HepG2 (cell line): ENCODE data around the gene CMIP. TPM values are rescaled to one million over a fixed set of nuclear protein-coding genes. Genes with fewer than 3 reads are reported as not detected.

Experiments used
- ADNP ChIP-seq: sonication (generic); formaldehyde crosslinking; IDR thresholded peaks from 2 replicates; pipeline ENCODE4 v1.4.0; 2020; ENCODE audit warnings: missing genetic modification reagents
- AFF4 ChIP-seq: sonication (generic); formaldehyde crosslinking; IDR thresholded peaks from 2 replicates; pipeline ENCODE4 v1.4.0; 2020; ENCODE audit warnings: missing genetic modification reagents
- CENPX ChIP-seq: sonication (generic); formaldehyde crosslinking; IDR thresholded peaks from 2 replicates; pipeline ENCODE4 v1.9.0; 2021; ENCODE audit warnings: mild to moderate bottlenecking, missing genetic modification reagents, moderate library complexity
- ETS1 ChIP-seq: sonication (generic); formaldehyde crosslinking; IDR thresholded peaks from 2 replicates; pipeline ENCODE4 v1.4.0; 2020; ENCODE audit warnings: missing genetic modification reagents
- HMGA1 ChIP-seq: sonication (generic); formaldehyde crosslinking; conservative IDR thresholded peaks from 2 replicates; pipeline ENCODE4 v1.4.0; 2020; ENCODE audit warnings: missing genetic modification reagents
- MAFG ChIP-seq: sonication (generic); formaldehyde crosslinking; IDR thresholded peaks from 2 replicates; pipeline ENCODE4 v1.5.1; 2020; ENCODE audit warnings: mild to moderate bottlenecking, missing genetic modification reagents
- MED8 ChIP-seq: sonication (generic); formaldehyde crosslinking; IDR thresholded peaks from 2 replicates; pipeline ENCODE4 v1.8.1; 2023; ENCODE audit warnings: mild to moderate bottlenecking, missing genetic modification reagents; ENCODE audit not compliant: insufficient replicate concordance
- NFIC ChIP-seq: IDR thresholded peaks from 2 replicates; pipeline ENCODE4 v1.6.1; 2012; ENCODE audit warnings: mild to moderate bottlenecking, low read length, inconsistent platforms
- POGZ ChIP-seq: sonication (generic); formaldehyde crosslinking; IDR thresholded peaks from 2 replicates; pipeline ENCODE4 v1.4.0; 2020; ENCODE audit warnings: mild to moderate bottlenecking, missing genetic modification reagents
- POLR2A ChIP-seq, 2 experiments: IDR thresholded peaks; 2 replicates each; pipeline ENCODE4 v1.6.1; 2011; ENCODE audit warnings: low read depth in 2 of 2, low read length in 2 of 2, mild to moderate bottlenecking in 1 of 2, moderate library complexity in 1 of 2; ENCODE audit not compliant: insufficient read depth in 1 of 2
- THAP8 ChIP-seq: sonication (generic); formaldehyde crosslinking; IDR thresholded peaks from 2 replicates; pipeline ENCODE4 v1.5.1; 2020; ENCODE audit warnings: missing genetic modification reagents, mild to moderate bottlenecking, borderline replicate concordance
- TIGD3 ChIP-seq: sonication (generic); formaldehyde crosslinking; IDR thresholded peaks from 2 replicates; pipeline ENCODE4 v1.5.1; 2020; ENCODE audit warnings: mild to moderate bottlenecking, missing genetic modification reagents, borderline replicate concordance
- ZBTB3 ChIP-seq: sonication (generic); formaldehyde crosslinking; IDR thresholded peaks from 2 replicates; pipeline ENCODE4 v1.4.0; 2020; ENCODE audit warnings: low read depth, mild to moderate bottlenecking, moderate library complexity, missing genetic modification reagents, borderline replicate concordance
- ZNF143 ChIP-seq: sonication (generic); formaldehyde crosslinking; IDR thresholded peaks from 2 replicates; pipeline ENCODE4 v1.4.0; 2020; ENCODE audit warnings: missing genetic modification reagents
- ZNF3 ChIP-seq: IDR thresholded peaks from 2 replicates; pipeline ENCODE4 v1.7.0; 2017; ENCODE audit warnings: inconsistent platforms
- ZNF431 ChIP-seq: sonication (generic); formaldehyde crosslinking; IDR thresholded peaks from 2 replicates; pipeline ENCODE4 v1.9.0; 2022; ENCODE audit warnings: missing genetic modification reagents, low read depth, mild to moderate bottlenecking, borderline replicate concordance
- ZNF496 ChIP-seq: sonication (generic); formaldehyde crosslinking; IDR thresholded peaks from 2 replicates; pipeline ENCODE4 v1.8.1; 2023; ENCODE audit warnings: mild to moderate bottlenecking, moderate library complexity, missing genetic modification reagents; ENCODE audit not compliant: insufficient replicate concordance
- ZNF546 ChIP-seq: sonication (generic); formaldehyde crosslinking; conservative IDR thresholded peaks from 2 replicates; pipeline ENCODE4 v1.8.1; 2023; ENCODE audit warnings: mild to moderate bottlenecking, missing genetic modification reagents
- ZNF747 ChIP-seq: sonication (generic); formaldehyde crosslinking; IDR thresholded peaks from 2 replicates; pipeline ENCODE4 v1.8.1; 2023; ENCODE audit warnings: missing genetic modification reagents, mild to moderate bottlenecking, borderline replicate concordance
- ZNF766 ChIP-seq: sonication (generic); formaldehyde crosslinking; IDR thresholded peaks from 2 replicates; pipeline ENCODE4 v1.5.0; 2020; ENCODE audit warnings: missing genetic modification reagents, borderline replicate concordance
- ZNF770 ChIP-seq: sonication (generic); formaldehyde crosslinking; IDR thresholded peaks from 2 replicates; pipeline ENCODE4 v1.5.0; 2020; ENCODE audit warnings: mild to moderate bottlenecking, missing genetic modification reagents
- polyA plus RNA-seq, 8 experiments: library from polyadenylated mRNA; depleted of rRNA in 3 of 8; stranded (reverse) in 7 of 8; unstranded in 1 of 8; fragments of >200 nt; fragmentation: Illumina TruSeq in 4 of 8; extraction: Trizol in 4 of 8; gene quantifications; 2 replicates each; pipeline versions ENCODE4 v1.2.1 to v1.2.3, GENCODE V29; 2011 to 2016; ENCODE audit warnings: low read depth in 4 of 8, missing spikeins in 1 of 8, mixed read lengths in 1 of 8; ENCODE audit not compliant: insufficient read depth in 1 of 8
- total RNA-seq, 5 experiments: library from RNA; depleted of rRNA; stranded (reverse); fragments of >200 nt; fragmentation: Illumina TruSeq; extraction: Trizol; gene quantifications; 2 replicates each; pipeline ENCODE4 v1.2.3, GENCODE V29; 2016; ENCODE audit warnings: low read depth in 1 of 5

CMIP gene
- total and polyA plus RNA-seq, 2 of the 13 experiments (the other 11 are each of a cell fraction or from before 2014, with no cell fraction given) = 10.9 to 18.1 TPM

DNA sequence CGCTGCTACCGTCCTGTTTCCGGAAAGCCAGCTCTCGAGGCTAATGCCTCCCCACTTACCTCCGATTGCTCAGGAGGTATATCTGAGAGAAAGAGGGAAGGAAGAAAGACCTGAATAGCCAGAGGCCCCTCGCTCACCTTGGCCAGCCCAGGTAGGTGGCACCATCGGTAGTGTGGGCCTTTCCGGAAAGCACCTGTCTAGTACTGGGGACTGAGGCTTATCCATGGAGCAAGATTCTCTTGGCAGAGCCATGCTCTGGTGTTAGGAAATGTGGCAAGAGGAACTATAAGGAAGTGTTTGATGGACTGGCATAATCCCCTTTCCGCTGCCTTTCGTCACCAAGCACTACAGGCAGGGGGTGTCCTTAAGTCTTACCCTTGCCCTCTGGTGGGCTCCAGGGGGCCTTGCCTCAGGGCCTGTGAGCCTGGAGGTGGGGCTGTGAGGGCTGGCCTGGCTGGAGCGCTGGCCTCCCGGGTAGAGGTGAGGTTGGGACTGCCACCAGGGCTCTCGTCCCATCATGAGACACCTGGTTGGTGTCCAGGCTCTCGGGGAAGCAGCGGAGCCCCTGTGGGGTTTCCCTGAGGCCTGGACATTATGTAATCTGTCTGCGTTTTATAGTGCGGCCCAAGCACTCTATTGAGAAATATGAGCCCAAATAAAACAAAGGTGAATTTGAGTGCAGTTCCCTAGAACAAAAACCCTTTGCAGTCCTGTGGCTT lies 2.9 kb downstream of the CMIP start (continued):
- TF ChIP-seq AFF4 (CRISPR knock-in tag) = no peak
- TF ChIP-seq ZNF747 (CRISPR knock-in tag) = no peak
- TF ChIP-seq ETS1 (CRISPR knock-in tag) = no peak
- TF ChIP-seq ZNF546 (CRISPR knock-in tag) = no peak
- TF ChIP-seq ZNF770 (CRISPR knock-in tag) = no peak
- TF ChIP-seq HMGA1 (CRISPR knock-in tag) = no peak
- TF ChIP-seq MED8 (CRISPR knock-in tag) = no peak
- TF ChIP-seq ZNF431 (CRISPR knock-in tag) = no peak
- TF ChIP-seq THAP8 (CRISPR knock-in tag) = no peak
- no peak for TF ChIP-seq NFIC
- 0 out of 2 replicates have a peak, but pooled peaks have one; percentile 36 for TF ChIP-seq ZNF143
- no peak for TF ChIP-seq MAFG (CRISPR knock-in tag)
- TF ChIP-seq POLR2A (IDR thresholded peaks at IDR 0.05; ENCODE audit: insufficient read depth in 1 of 2, low read depth in 2 of 2, low read length in 2 of 2) = 0 out of 4 replicates have a peak, but pooled peaks of 1 of the 2 experiments have one; percentile 35
- TF ChIP-seq ZNF766 (CRISPR knock-in tag) = no peak
- TF ChIP-seq ZBTB3 (CRISPR knock-in tag) = no peak
- TF ChIP-seq ADNP (CRISPR knock-in tag) = no peak
- no peak; the same call in 1 of the 2 replicates for TF ChIP-seq TIGD3
- no peak for TF ChIP-seq ZNF3
- no peak for TF ChIP-seq POGZ (CRISPR knock-in tag)
- TF ChIP-seq ZNF496 (CRISPR knock-in tag) = no peak
- no peak for TF ChIP-seq CENPX (CRISPR knock-in tag)
